Neural progenitor cell (in vitro differentiated cells): ENCODE results near the gene WDR64. TPM values are rescaled to one million over a fixed set of nuclear protein-coding genes. Genes with fewer than 3 reads are reported as not detected.

Experiments
- DNase-seq: peaks from one replicate; pipeline ENCODE4 v3.0.0-alpha.2; 2016; ENCODE audit warnings: low spot score
- H2AFZ ChIP-seq: fragments of 200-600 bp; sonication (generic); replicated peaks from 2 replicates; pipeline ENCODE4 v1.6.1; 2016; ENCODE audit warnings: antibody characterized with exemption
- H3F3A ChIP-seq: fragments of 200-600 bp; sonication (generic); 2 replicates; pipeline ENCODE4 v1.6.1; 2016; ENCODE audit warnings: antibody characterized with exemption, low read depth
- H3K27ac ChIP-seq: fragments of 200-600 bp; sonication (generic); 2 replicates; pipeline ENCODE4 v1.5.1; 2016; ENCODE audit warnings: mild to moderate bottlenecking
- H3K27me3 ChIP-seq: fragments of 200-600 bp; sonication (generic); 2 replicates; pipeline ENCODE4 v1.6.1; 2016; ENCODE audit warnings: mild to moderate bottlenecking, moderate library complexity
- H3K36me3 ChIP-seq: fragments of 200-600 bp; sonication (generic); 2 replicates; pipeline ENCODE4 v1.5.1; 2016
- H3K4me1 ChIP-seq: fragments of 200-600 bp; sonication (generic); 2 replicates; pipeline ENCODE4 v1.6.1; 2016; ENCODE audit warnings: mixed run types
- H3K4me2 ChIP-seq: fragments of 200-600 bp; sonication (generic); 2 replicates; pipeline ENCODE4 v1.6.1; 2016
- H3K4me3 ChIP-seq: fragments of 200-600 bp; sonication (generic); 2 replicates; pipeline ENCODE4 v1.5.1; 2016
- H3K79me2 ChIP-seq: fragments of 200-600 bp; sonication (generic); 2 replicates; pipeline ENCODE4 v1.6.1; 2016; ENCODE audit warnings: low read depth
- H3K9ac ChIP-seq: fragments of 200-600 bp; sonication (generic); 2 replicates; pipeline ENCODE4 v1.6.1; 2016
- H3K9me3 ChIP-seq: fragments of 200-600 bp; sonication (generic); 2 replicates; pipeline ENCODE4 v1.5.1; 2016; ENCODE audit warnings: low read depth
- H4K20me1 ChIP-seq: fragments of 200-600 bp; sonication (generic); 2 replicates; pipeline ENCODE4 v1.6.1; 2016; ENCODE audit warnings: low read depth
- H3K27ac Mint-ChIP-seq: 3 replicates; pipeline ENCODE4 v1.8.0; 2021; ENCODE audit warnings: mixed read lengths
- H3K27me3 Mint-ChIP-seq: 2 replicates; pipeline ENCODE4 v1.8.0; 2022; ENCODE audit warnings: low read depth, mild to moderate bottlenecking, inconsistent platforms, moderate library complexity, mixed read lengths; ENCODE audit not compliant: insufficient read depth
- H3K36me3 Mint-ChIP-seq: 3 replicates; pipeline ENCODE4 v1.8.0; 2021; ENCODE audit warnings: mixed read lengths
- H3K4me1 Mint-ChIP-seq: 3 replicates; pipeline ENCODE4 v1.8.0; 2021; ENCODE audit warnings: mixed read lengths
- H3K4me3 Mint-ChIP-seq: 3 replicates; pipeline ENCODE4 v1.8.0; 2021; ENCODE audit warnings: mild to moderate bottlenecking, moderate library complexity, mixed read lengths
- H3K9me3 Mint-ChIP-seq: 3 replicates; pipeline ENCODE4 v1.8.0; 2020; ENCODE audit warnings: mixed read lengths
- EZH2 ChIP-seq: fragments of 200-600 bp; sonication (generic); IDR thresholded peaks from 2 replicates; pipeline ENCODE4 v1.6.1; 2017; ENCODE audit warnings: antibody characterized with exemption, mild to moderate bottlenecking, moderate library complexity
- EZH2phosphoT487 ChIP-seq: fragments of 200-600 bp; sonication (generic); IDR thresholded peaks from 2 replicates; pipeline ENCODE4 v1.6.1; 2017; ENCODE audit warnings: antibody characterized with exemption
- total RNA-seq: library from RNA; depleted of rRNA; stranded (reverse); fragments of >200 nt; gene quantifications from 2 replicates; pipeline ENCODE4 v1.2.3, GENCODE V29; 2015; ENCODE audit warnings: low replicate concordance
- TF ChIP-seq, protein P1 (sequence below): fragments of 200-600 bp; sonication (generic); IDR thresholded peaks from 2 replicates; pipeline ENCODE4 v1.5.1; 2017; ENCODE audit warnings: antibody characterized with exemption, mild to moderate bottlenecking

The WDR64 gene
- total RNA-seq, 1 donor from 2014 or later, result not detected

- TF ChIP-seq, protein P1, sequence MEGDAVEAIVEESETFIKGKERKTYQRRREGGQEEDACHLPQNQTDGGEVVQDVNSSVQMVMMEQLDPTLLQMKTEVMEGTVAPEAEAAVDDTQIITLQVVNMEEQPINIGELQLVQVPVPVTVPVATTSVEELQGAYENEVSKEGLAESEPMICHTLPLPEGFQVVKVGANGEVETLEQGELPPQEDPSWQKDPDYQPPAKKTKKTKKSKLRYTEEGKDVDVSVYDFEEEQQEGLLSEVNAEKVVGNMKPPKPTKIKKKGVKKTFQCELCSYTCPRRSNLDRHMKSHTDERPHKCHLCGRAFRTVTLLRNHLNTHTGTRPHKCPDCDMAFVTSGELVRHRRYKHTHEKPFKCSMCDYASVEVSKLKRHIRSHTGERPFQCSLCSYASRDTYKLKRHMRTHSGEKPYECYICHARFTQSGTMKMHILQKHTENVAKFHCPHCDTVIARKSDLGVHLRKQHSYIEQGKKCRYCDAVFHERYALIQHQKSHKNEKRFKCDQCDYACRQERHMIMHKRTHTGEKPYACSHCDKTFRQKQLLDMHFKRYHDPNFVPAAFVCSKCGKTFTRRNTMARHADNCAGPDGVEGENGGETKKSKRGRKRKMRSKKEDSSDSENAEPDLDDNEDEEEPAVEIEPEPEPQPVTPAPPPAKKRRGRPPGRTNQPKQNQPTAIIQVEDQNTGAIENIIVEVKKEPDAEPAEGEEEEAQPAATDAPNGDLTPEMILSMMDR, result no peak
- TF ChIP-seq EZH2, result no peak
- no peak for TF ChIP-seq EZH2phosphoT487
- H3K4me3 Mint-ChIP-seq, result no peak overlapping the region
These were observed 4.4 kb upstream of the WDR64 start for GRCh38 chr1:241647658-241648057.

DNA sequence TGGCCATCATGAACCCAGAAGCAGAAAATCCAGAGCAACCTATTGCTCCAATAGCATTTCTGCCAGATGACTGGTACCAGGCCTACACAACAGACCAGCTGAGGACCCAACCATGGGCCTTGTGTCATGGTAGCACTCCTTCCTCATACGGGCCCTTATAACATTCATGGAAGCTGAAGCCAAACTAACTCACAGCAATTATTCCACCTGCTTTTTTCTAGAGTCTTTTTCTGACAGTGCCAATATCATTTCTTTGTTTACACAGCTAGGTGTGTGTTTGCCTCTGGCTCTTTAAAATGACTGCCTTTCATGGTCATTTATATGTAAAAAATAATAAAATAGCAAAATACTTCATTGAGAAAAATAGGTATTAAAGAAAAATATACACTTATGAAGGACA is 3.9 kb upstream of the WDR64 start:
- no peaks in the 10 kb centered on the region for H3K36me3 Mint-ChIP-seq
- H3K4me3 ChIP-seq, result no peak overlapping the region

More at GRCh38 chr1:241647658-241648057, 4.4 kb upstream of the WDR64 start:
- Mint-ChIP-seq H3K36me3 (no peaks in the 10 kb centered on the region), H3K4me1 (no peaks in the 10 kb centered on the region), H3K9me3 (peaks cover 5% of the 10 kb centered on the region), H3K27ac (no peak overlapping the region), H3K27me3 (peaks cover 3% of the 10 kb centered on the region)
- Histone ChIP-seq H3K27me3 (no peaks in the 10 kb centered on the region), H3K79me2 (no peaks in the 10 kb centered on the region), H3F3A (no peaks in the 10 kb centered on the region), H3K9ac (no peak overlapping the region), H3K4me1 (no peaks in the 10 kb centered on the region), H3K4me3 (no peak overlapping the region), H3K4me2 (no peak overlapping the region), H3K9me3 (no peaks in the 10 kb centered on the region), H3K36me3 (no peaks in the 10 kb centered on the region), H2AFZ (no peak overlapping the region), H4K20me1 (no peaks in the 10 kb centered on the region), H3K27ac (no peak overlapping the region)
- DNase-seq, result no peak

DNA sequence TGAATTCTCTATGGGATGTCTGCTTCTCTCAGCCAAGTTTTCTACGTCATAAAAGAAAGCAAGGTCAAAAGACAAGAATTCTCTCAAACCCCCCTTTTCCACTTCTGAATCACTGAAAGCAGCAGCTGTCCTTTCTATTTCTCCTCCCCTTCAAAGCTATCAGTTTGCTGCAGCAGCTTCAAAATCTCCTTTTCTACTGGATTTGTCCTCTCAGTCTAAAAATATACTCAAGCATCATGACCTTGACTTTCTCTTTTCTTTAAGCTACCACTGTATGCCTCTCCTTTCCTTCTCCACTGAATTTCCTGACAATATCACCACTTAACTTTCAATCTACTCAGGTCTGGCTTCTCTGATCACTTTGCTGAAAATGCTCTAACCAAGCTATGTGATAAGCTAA is 1.9 kb downstream of the WDR64 start:
- no peak overlapping the region for H3K9ac ChIP-seq
- H3K36me3 Mint-ChIP-seq, result no peaks in the 10 kb centered on the region
- H3K4me3 ChIP-seq, result no peak overlapping the region
- TF ChIP-seq, protein P1, result no peak
- TF ChIP-seq EZH2phosphoT487, result no peak
- TF ChIP-seq EZH2, result no peak
- H3K79me2 ChIP-seq, result no peaks in the 10 kb centered on the region
- no peaks in the 10 kb centered on the region for H3K27me3 ChIP-seq
- no peak overlapping the region for H3K4me2 ChIP-seq
- peaks cover 2% of the 10 kb centered on the region for H3K9me3 Mint-ChIP-seq
- no peak overlapping the region for H3K27ac ChIP-seq
- no peak for DNase-seq
- no peaks in the 10 kb centered on the region for H3F3A ChIP-seq
- H3K27me3 Mint-ChIP-seq, result peaks cover 4% of the 10 kb centered on the region
- no peaks in the 10 kb centered on the region for H3K9me3 ChIP-seq
- H3K36me3 ChIP-seq, result no peaks in the 10 kb centered on the region
- H3K4me1 ChIP-seq, result no peaks in the 10 kb centered on the region
- no peaks in the 10 kb centered on the region for H4K20me1 ChIP-seq
- H3K27ac Mint-ChIP-seq, result no peak overlapping the region
- H3K4me1 Mint-ChIP-seq, result peaks cover 2% of the 10 kb centered on the region
- H3K4me3 Mint-ChIP-seq, result no peak overlapping the region
- no peak overlapping the region for H2AFZ ChIP-seq

More for the DNA sequence above, 3.9 kb upstream of the WDR64 start:
- Mint-ChIP-seq H3K4me3 (no peak overlapping the region), H3K4me1 (peaks cover 2% of the 10 kb centered on the region), H3K27ac (no peak overlapping the region), H3K27me3 (peaks cover 5% of the 10 kb centered on the region), H3K9me3 (peaks cover 4% of the 10 kb centered on the region)
- Histone ChIP-seq H4K20me1 (no peaks in the 10 kb centered on the region), H3K9ac (no peak overlapping the region), H2AFZ (no peak overlapping the region), H3K79me2 (no peaks in the 10 kb centered on the region), H3K4me2 (no peak overlapping the region), H3K36me3 (no peaks in the 10 kb centered on the region), H3K9me3 (no peaks in the 10 kb centered on the region), H3K4me1 (no peaks in the 10 kb centered on the region), H3K27ac (no peak overlapping the region), H3K27me3 (no peaks in the 10 kb centered on the region), H3F3A (no peaks in the 10 kb centered on the region)
- DNase-seq, result no peak
- TF ChIP-seq, protein P1, result no peak
- TF ChIP-seq EZH2 (no peak), EZH2phosphoT487 (no peak)
